HG03342 (cell line): Measurements from ENCODE around the gene HMG20A.

ENCODE experiments used
- ATAC-seq: cut with Tn5 transposase; IDR thresholded peaks from one replicate; pipeline ENCODE4 v1.9.1; 2021; ENCODE audit warnings: mild to moderate bottlenecking, moderate library complexity; ENCODE audit not compliant: unreplicated experiment

HMG20A gene

DNA sequence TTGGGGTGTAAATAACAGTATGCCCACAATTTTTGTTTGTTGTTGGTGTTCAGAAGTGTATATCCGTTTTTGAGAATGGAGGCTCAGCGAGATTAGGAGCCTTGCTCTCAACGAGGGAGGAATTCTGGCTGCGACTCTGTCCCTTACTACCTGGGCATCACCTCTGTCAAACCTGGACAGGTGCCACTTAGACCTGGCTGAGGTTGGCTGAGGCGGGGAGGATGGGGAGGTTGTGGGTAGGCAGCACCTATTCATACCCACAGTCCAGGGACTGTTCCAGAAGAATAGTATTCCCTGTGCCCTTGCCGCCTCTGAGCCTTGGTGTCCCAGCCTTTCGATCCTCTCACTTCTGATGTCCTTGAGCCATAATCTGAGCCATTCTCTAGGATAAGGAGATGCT lies 112.2 kb downstream of the HMG20A start:
- ATAC-seq: no peak

DNA sequence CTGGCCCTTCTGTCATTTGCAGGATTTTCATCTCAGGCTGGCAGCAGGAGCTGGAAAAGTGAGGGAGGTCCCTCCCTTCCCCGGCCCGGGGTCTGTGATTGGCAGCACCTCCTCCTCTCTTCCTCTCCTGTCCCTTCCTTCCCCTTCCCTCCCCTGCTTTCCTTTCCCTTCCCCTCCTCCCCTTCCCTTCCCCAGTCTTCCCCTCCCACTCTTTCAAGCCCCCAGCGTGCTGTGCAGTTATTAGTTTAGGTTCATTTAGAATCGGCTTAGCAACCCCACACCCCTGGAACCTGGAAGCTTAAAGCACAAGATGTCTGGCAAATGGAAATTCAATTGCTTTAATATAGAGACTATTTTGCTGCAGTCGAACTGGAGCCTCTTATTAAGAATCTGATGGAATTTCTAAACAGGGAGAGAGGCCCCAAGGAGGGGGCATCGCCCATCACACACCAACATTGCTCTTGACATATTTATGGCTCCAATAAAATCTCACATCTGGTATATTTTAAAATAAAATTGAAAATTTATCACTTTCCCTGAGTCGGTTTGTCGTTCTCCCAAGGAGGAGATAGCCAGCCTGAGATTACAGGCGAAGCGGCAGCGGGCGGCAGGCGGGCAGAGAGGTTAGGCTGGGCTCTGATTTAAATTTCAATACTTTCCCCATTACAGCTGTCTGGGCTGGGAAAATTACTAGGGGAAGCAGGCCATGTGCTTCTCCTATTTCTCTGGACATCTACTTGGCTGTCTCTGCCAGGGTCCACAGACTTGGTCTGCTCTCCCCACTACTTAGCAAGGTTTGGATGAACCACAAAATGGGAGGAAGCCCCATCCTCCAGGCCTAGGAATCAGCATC lies 113.1 kb downstream of the HMG20A start:
- ATAC-seq: no peak
